Mammary epithelial cell (primary cell): ENCODE measurements around the gene HEXB.

Experiments used
- CTCF ChIP-seq, 2 donors: IDR thresholded peaks in 1 of 2; conservative IDR thresholded peaks in 1 of 2; 2 replicates each; pipeline ENCODE4 v1.5.1; 2011 to 2012; ENCODE audit warnings: inconsistent platforms in 2 of 2, low read length in 2 of 2, mild to moderate bottlenecking in 2 of 2, control low read depth in 1 of 2, low read depth in 1 of 2; ENCODE audit not compliant: insufficient read depth in 1 of 2; ENCODE audit errors: extremely low read depth in 1 of 2
- EZH2 ChIP-seq: IDR thresholded peaks from 2 replicates; pipeline ENCODE4 v1.6.1; 2012; ENCODE audit warnings: low read length, inconsistent platforms, borderline replicate concordance

DNA sequence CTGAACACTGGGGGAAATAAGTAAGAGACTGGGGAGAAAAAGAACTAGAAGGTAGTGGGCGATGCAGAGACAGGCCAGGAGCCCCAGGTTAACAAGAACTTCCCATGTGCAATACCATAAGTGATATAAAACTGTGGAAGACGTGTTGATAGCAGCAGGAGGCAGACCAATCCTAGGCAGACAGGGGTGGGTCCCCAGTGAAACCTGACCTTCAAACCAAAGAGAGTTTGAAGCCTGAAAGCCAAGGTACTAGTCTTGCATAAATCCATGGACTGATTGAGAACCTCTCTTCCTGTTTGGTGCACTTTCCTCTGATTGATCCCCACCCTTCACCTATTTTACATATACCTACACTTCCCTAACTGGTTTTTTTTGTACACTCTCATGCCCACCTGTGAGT lies 15.2 kb upstream of the HEXB start:
- TF ChIP-seq EZH2 (no peak), CTCF (conservative IDR thresholded peaks at IDR 0.05 in 1 of 2, IDR thresholded peaks at IDR 0.05 in 1 of 2; ENCODE audit: extremely low read depth in 1 of 2, insufficient read depth in 1 of 2, low read depth in 1 of 2, low read length in 2 of 2) (no peak)
